Epithelial cell of esophagus (primary cell): ENCODE measurements around the gene PPCDC.
A peak's percentile ranks its signal among the peaks of the same experiment; 100 is the strongest.

Source experiments
- DNase-seq: peaks from one replicate; pipeline ENCODE4 v3.0.0; 2010; ENCODE audit warnings: low read depth
- H3K4me3 ChIP-seq: 2 replicates; pipeline ENCODE4 v1.5.1; 2011; ENCODE audit warnings: mild to moderate bottlenecking, low read length, control low read depth
- TF ChIP-seq, protein P1 (sequence below): IDR thresholded peaks from 2 replicates; pipeline ENCODE4 v1.5.1; 2011; ENCODE audit warnings: low read depth, mild to moderate bottlenecking, low read length, control low read depth, inconsistent platforms; ENCODE audit not compliant: insufficient read depth; ENCODE audit errors: missing control alignments

Gene PPCDC

DNA sequence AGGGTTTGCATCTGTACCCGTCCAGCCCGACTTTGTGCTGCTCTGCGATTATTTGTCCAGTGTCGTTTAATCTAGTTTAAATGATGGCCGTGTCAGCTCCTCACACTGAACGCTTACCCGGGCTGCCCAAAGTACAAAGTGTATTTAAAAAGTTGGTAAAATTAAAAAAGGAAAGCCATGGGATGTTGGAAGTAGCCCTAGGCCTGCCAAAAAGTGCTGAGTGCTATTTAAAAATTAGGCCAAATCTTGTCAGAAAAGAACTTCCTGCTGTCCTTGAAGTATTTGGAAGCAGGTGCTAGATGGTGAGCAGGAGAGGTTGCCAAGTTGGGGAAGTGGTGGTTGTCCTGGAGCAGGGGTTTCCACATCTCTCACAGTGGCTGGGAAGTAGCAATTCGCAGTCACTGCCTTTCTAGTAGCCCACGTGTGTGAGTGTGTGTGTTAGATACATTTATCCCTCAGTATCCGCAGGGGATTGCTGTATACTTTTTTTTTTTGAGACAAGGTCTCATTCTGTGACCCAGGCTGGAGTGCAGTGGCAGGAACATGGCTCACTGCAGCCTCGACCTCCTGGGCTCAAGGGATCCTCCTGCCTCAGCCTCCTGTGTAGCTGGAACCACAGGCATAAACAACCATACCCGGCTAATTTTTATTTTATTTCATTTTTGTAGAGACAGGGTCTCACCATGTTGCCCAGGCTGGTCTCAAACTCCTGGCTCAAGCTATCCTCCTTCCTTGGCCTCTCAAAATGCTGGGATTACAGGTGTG, 664 bp downstream of the PPCDC start:
- peak; percentile 25 for DNase-seq
- peak overlapping the region; percentile 98 for H3K4me3 ChIP-seq
- TF ChIP-seq, protein P1, sequence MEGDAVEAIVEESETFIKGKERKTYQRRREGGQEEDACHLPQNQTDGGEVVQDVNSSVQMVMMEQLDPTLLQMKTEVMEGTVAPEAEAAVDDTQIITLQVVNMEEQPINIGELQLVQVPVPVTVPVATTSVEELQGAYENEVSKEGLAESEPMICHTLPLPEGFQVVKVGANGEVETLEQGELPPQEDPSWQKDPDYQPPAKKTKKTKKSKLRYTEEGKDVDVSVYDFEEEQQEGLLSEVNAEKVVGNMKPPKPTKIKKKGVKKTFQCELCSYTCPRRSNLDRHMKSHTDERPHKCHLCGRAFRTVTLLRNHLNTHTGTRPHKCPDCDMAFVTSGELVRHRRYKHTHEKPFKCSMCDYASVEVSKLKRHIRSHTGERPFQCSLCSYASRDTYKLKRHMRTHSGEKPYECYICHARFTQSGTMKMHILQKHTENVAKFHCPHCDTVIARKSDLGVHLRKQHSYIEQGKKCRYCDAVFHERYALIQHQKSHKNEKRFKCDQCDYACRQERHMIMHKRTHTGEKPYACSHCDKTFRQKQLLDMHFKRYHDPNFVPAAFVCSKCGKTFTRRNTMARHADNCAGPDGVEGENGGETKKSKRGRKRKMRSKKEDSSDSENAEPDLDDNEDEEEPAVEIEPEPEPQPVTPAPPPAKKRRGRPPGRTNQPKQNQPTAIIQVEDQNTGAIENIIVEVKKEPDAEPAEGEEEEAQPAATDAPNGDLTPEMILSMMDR: no peak

DNA sequence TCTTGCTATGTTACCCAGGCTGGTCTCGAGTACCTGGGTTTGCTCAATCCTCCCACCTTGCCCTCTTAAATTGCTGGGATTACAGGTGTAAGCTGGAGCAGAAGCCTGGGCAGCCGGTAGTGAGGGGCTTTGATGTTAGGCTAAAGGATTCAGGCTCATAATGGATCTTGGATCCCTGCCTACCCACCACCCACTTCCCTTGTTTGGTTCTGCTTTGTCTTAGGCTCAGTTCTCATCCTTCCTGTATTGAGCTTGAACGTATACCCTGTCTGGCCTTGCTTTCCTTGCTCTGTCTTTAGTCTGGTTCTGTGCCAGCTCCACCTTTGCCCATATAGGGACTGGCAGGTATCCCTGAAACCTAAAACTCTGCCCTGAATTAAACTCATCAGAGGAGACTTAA, 1.7 kb downstream of the PPCDC start:
- DNase-seq: no peak
- no peak overlapping the region for H3K4me3 ChIP-seq
- TF ChIP-seq, protein P1: no peak

DNA sequence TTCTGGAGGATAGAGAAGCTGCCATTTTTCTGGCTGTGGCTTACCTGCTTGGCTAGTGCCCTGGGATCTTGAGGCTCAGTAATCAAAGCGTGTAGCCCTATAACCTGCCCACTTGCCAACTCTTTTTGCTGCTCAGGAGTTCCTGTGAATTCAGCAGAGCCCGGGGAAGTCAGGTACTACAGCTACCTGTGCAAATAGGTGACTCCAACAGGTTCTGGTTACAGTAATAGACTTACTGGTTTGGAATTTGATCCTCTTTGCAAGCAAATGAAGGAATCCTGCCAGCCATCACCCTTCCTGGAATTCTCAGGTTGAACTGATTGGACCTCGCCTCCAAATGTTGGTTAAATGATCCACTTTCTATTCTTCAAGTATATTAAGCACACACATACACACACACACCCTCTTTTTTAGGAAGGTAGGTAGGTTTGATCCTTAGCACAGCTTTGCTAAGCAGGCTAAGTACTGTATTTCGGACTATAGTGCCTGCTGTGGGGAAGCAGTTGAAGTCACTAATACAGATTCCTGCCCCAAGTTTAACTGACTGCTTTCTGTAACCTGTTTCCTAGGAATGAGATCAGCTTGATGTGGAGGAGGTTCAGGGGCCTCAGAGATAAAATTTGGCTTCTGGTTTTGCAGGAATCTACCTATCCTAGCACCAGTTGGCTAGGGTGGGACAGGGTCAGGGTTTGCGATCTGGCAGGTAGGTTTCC, 2.3 kb downstream of the PPCDC start:
- no peak for DNase-seq
- no peak overlapping the region for H3K4me3 ChIP-seq
- TF ChIP-seq, protein P1: no peak

DNA sequence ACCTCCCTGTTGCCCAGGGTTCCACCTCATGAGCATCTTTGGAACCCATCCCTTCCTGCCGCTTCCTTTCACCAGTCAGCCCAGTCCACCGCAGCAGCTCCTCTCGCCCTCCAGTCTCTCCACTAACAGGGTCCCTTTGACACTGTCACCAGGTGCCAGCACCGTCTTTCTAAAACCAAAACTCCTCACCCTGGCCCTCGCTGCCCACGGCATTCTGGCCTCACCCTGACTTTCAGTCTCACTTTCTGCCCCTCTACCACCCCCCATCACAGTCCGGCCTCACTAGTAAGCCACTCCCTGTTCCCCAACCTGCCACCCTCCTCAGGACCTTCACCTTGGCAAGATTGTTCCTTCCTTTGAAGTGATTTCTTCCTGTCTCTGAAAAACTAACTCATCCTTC, 4.2 kb downstream of the PPCDC start:
- no peak for DNase-seq
- H3K4me3 ChIP-seq: no peak overlapping the region
- TF ChIP-seq, protein P1: no peak

DNA sequence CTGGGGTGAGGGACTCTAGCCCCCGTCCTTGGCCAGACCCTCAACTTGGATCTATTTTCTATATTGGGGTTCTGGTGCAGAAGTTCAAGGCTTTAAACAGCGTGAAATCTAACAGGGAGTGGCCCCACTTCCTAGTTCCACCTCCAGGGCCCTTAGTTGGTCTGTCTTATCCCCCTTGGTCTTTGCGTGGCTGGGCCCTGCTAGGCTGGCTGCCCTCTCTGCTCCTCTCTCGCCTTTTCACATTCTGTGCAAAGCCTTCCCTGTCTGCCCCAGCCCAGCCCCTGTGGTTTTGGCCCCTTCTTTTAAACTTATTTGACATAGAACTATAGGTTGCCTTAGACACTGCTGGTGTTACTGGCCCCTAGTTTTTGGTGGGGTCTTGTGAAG, 5.6 kb downstream of the PPCDC start:
- H3K4me3 ChIP-seq: no peak overlapping the region
- TF ChIP-seq, protein P1: no peak
- DNase-seq: no peak

DNA sequence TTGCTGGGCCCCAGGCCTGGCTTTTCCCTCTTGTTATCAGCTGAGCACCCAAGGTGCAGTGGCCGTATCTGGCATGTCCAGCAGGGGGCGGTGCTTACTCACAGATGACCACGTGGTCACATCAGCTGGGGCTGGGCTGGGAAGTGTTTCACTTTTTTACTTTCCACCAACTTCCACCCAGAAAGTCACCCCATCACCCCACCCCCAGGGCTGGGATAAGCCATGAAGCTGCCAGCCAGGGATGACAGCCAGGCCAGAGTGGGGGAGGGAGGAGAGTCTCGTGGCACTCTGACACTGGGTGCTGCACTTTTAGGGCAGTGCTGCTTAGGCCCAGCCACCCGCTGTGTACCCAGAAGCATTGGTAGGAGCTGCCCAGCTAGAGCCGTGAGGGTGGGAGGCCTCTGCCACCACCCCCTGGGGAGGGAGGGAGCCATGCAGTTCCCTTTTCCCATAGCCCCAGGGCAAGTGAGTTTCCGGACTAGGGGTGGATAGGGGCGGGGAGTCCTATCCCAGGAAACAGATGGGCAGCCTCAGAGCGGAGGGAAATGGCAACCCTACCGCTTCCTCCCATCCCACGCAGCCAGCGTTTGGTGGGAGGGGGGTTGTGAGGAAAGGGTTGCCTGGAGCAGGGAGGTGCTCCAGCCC, 6.1 kb downstream of the PPCDC start:
- TF ChIP-seq, protein P1: peak; percentile 88
- DNase-seq: peak; percentile 83
- H3K4me3 ChIP-seq: no peak overlapping the region

DNA sequence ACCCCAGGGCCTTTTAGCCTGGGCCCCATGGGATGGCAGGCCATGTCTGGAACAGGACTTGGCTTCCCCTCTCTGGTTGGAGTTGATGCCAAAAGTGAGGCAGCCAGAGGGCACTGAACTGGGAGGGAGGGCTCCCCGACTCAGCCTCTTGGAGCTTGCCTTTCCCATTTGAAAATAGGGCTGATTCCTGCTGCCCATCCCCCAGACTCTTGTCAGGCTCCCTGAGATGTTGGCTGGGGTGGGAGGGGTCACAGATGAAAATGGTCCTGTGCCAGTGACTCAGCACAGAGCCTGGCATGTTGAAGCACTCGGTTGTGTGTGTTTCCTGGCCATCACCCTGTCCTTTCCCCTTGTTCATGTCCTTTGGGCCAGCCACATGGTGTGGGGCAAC, 6.6 kb downstream of the PPCDC start:
- peak; percentile 27 for DNase-seq
- TF ChIP-seq, protein P1: no peak
- H3K4me3 ChIP-seq: no peak overlapping the region
